Measurements from ENCODE around the gene PFKFB3. TPM values are rescaled to one million over a fixed set of nuclear protein-coding genes. Genes with fewer than 3 reads are reported as not detected.

The PFKFB3 gene
- total and polyA plus RNA-seq, 4 donors, result 11.4 to 234 (median 66.3) TPM

- ATAC-seq (ENCODE audit: insufficient read depth, low FRiP score), result no peak
- Histone ChIP-seq H3K27ac (ENCODE audit: low read depth in 1 of 2, low read length in 1 of 2) (peak overlapping the region in 1 of 2 donors; percentile 58), H3K27me3 (ENCODE audit: control insufficient read depth in 3 of 3, insufficient read depth in 3 of 3, low read length in 2 of 3) (peaks cover 0 to 3% (median 0%) of the 10 kb centered on the region in 3 donors), H3K4me1 (ENCODE audit: control insufficient read depth in 5 of 5, insufficient read depth in 5 of 5, low read length in 5 of 5) (peaks cover 0 to 20% (median 0%) of the 10 kb centered on the region in 5 donors), H3K4me3 (no peak overlapping the region), H3K36me3 (ENCODE audit: control insufficient read depth in 4 of 4, insufficient read depth in 4 of 4, low read length in 4 of 4) (no peaks in the 10 kb centered on the region), H3K9ac (ENCODE audit: insufficient read depth in 1 of 2, low read length in 2 of 2) (no peak overlapping the region), H3K9me3 (ENCODE audit: control insufficient read depth in 4 of 4, insufficient read depth in 3 of 4, low read length in 3 of 4) (no peaks in the 10 kb centered on the region)
- 20 to 51% methylated on average over 2 of the region's 2 CpGs for WGBS, 2 donors
- TF ChIP-seq CTCF (IDR thresholded peaks at IDR 0.05; ENCODE audit: control extremely low read depth, extremely low read depth), result no peak
- DNase-seq, result no peak
Measured at GRCh38 chr10:6197321-6197720, 5.4 kb upstream of the PFKFB3 start.

- TF ChIP-seq CTCF (IDR thresholded peaks at IDR 0.05; ENCODE audit: control extremely low read depth, extremely low read depth), result no peak
- H3K4me1 ChIP-seq (ENCODE audit: control insufficient read depth in 5 of 5, insufficient read depth in 5 of 5, low read length in 5 of 5), result peaks cover 0 to 17% (median 0%) of the 10 kb centered on the region in 5 donors
- H3K4me3 ChIP-seq, result no peak overlapping the region
- peaks cover 0 to 3% (median 0%) of the 10 kb centered on the region in 3 donors for H3K27me3 ChIP-seq (ENCODE audit: control insufficient read depth in 3 of 3, insufficient read depth in 3 of 3, low read length in 2 of 3)
- DNase-seq (no peak), ATAC-seq (ENCODE audit: insufficient read depth, low FRiP score) (no peak)
- no peaks in the 10 kb centered on the region for H3K9me3 ChIP-seq (ENCODE audit: control insufficient read depth in 4 of 4, insufficient read depth in 3 of 4, low read length in 3 of 4)
- no peak overlapping the region for H3K27ac ChIP-seq (ENCODE audit: low read depth in 1 of 2, low read length in 1 of 2)
- no peak overlapping the region for H3K9ac ChIP-seq (ENCODE audit: insufficient read depth in 1 of 2, low read length in 2 of 2)
- H3K36me3 ChIP-seq (ENCODE audit: control insufficient read depth in 4 of 4, insufficient read depth in 4 of 4, low read length in 4 of 4), result no peaks in the 10 kb centered on the region
- 84 to 85% methylated on average over 6 of the region's 6 CpGs for WGBS, 2 donors
Measured at GRCh38 chr10:6198171-6198570, 4.6 kb upstream of the PFKFB3 start.

GRCh38 chr10:6199131-6199733 lies 3.5 kb upstream of the PFKFB3 start:
- 85 to 94% methylated on average over 6 of the region's 6 CpGs for WGBS, 2 donors
- no peak overlapping the region for H3K9ac ChIP-seq (ENCODE audit: insufficient read depth in 1 of 2, low read length in 2 of 2)
- H3K36me3 ChIP-seq (ENCODE audit: control insufficient read depth in 4 of 4, insufficient read depth in 4 of 4, low read length in 4 of 4), result no peaks in the 10 kb centered on the region
- TF ChIP-seq CTCF (IDR thresholded peaks at IDR 0.05; ENCODE audit: control extremely low read depth, extremely low read depth), result no peak
- DNase-seq, result no peak
- ATAC-seq (ENCODE audit: insufficient read depth, low FRiP score), result no peak
- H3K9me3 ChIP-seq (ENCODE audit: control insufficient read depth in 4 of 4, insufficient read depth in 3 of 4, low read length in 3 of 4), result no peaks in the 10 kb centered on the region
- H3K4me1 ChIP-seq (ENCODE audit: control insufficient read depth in 5 of 5, insufficient read depth in 5 of 5, low read length in 5 of 5), result peaks cover 0 to 20% (median under 1%) of the 10 kb centered on the region in 5 donors
- peaks cover 0 to 3% (median 0%) of the 10 kb centered on the region in 3 donors for H3K27me3 ChIP-seq (ENCODE audit: control insufficient read depth in 3 of 3, insufficient read depth in 3 of 3, low read length in 2 of 3)
- no peak overlapping the region for H3K27ac ChIP-seq (ENCODE audit: low read depth in 1 of 2, low read length in 1 of 2)
- no peak overlapping the region for H3K4me3 ChIP-seq

- Histone ChIP-seq H3K27ac (ENCODE audit: low read depth in 1 of 2, low read length in 1 of 2) (no peak overlapping the region), H3K9ac (ENCODE audit: insufficient read depth in 1 of 2, low read length in 2 of 2) (no peak overlapping the region), H3K27me3 (ENCODE audit: control insufficient read depth in 3 of 3, insufficient read depth in 3 of 3, low read length in 2 of 3) (peaks cover 0 to 3% (median 0%) of the 10 kb centered on the region in 3 donors), H3K36me3 (ENCODE audit: control insufficient read depth in 4 of 4, insufficient read depth in 4 of 4, low read length in 4 of 4) (no peaks in the 10 kb centered on the region), H3K4me1 (ENCODE audit: control insufficient read depth in 5 of 5, insufficient read depth in 5 of 5, low read length in 5 of 5) (peaks cover 0 to 26% (median 5%) of the 10 kb centered on the region in 5 donors), H3K4me3 (no peak overlapping the region), H3K9me3 (ENCODE audit: control insufficient read depth in 4 of 4, insufficient read depth in 3 of 4, low read length in 3 of 4) (no peaks in the 10 kb centered on the region)
- no peak for TF ChIP-seq CTCF (IDR thresholded peaks at IDR 0.05; ENCODE audit: control extremely low read depth, extremely low read depth)
- WGBS, 2 donors, result 15% methylated on average over 5 of the region's 6 CpGs
- ATAC-seq (ENCODE audit: insufficient read depth, low FRiP score) (no peak), DNase-seq (no peak)
Measured at GRCh38 chr10:6200440-6200733, 2.3 kb upstream of the PFKFB3 start.
